HG03139 (cell line): ENCODE data around the gene ZNF280B.
"Not testable (repeated sequence)": the region's sequence is repeated elsewhere in the genome, so short reads cannot be mapped to it uniquely, and the experiment has no call there.

ENCODE experiments used
- ATAC-seq: cut with Tn5 transposase; IDR thresholded peaks from one replicate; pipeline ENCODE4 v1.9.1; 2021; ENCODE audit not compliant: unreplicated experiment

The ZNF280B gene

GRCh38 chr22:22465094-22465602 lies 43.4 kb downstream of the ZNF280B start:
- ATAC-seq: no peak

DNA sequence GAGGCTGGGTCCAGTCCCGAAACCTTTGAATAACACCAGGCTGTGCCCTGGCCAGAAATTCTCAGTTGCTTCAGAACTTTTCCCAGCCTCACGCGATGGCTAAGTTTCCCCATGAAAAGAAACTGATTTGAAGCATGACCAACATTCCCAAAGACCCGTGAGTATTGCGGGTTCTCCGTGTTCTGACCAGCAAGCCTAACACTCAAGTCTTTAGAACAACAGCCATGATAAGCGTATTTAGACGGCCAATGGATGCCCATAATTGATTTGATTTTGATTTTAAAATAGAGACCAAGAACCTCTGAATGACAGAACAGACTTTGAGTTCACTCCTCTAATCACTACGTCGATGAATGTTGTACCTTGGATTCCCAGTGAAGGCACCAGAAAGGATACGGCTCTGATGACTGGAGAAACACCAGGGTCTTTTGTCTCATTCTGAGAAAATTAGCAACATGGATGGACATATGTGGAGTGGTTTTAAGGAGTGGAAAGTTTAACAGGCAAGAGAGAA lies 43.9 kb downstream of the ZNF280B start:
- no peak for ATAC-seq

DNA sequence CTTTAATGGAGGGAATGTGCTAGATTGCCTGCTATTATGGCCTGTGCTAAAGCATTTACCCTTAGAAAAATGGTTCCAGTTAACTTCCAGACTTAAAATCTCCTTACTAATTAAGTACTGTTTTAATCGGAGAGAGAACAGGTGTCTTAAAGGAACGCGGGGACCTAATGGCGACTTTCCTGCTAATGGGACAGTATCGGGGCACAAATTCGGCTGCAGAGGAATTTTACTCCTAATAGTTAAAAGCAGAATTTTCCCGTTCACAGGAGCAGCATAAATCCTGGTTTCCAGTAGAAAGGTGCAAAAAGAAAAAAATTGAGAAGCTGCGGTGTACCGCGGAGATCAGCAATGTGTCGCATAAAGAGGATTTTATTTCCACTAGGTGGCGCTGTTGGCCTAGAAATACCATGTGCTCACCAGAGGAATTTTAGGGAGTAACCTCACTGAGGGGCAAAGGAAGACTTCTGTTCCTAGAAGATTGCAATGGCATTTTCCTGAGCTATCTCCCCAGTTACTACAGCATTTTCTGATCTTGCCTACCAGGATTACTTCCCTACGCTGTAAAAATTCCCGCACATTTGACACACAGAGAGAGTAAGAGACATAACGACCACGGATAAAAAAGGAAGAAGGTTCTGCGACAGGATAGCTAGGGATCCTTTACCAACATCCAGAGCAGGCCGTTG lies 44.5 kb downstream of the ZNF280B start:
- ATAC-seq: no peak

DNA sequence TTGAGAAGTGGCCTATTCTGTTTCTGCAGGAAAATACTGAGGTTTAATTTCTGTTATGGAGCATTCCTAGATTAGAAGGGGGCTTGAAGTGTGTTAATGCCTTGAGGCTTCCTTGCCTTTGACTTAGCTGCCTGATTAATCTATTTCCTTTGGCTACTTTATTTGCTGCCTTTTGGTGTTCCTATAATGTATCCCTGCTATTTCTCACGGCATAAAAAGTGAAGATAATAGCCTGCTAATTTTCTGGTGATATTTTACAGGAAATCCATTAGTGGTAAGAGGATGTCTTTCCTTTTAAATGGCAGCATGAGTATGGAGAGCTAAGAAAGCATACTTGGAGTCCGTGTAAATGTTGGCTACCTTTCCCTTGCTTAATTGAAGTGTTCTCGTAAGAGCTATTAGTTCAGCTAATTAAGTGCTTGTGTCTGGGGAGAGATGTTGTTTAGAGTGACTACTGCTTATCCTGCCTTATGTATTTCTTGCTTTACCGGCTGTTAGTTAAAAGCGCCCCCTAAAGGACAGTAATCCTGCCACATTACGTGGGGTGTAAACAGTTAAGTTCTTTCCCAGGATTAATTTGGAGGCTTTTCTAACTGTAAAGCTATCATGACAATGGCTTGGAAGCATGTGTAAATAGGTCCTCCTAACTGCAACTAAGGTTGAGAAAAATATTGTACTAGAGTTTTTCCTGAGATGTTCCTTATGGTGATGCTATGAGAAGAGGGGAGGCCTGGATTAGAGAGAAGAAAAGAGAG lies 45.6 kb downstream of the ZNF280B start:
- ATAC-seq: no peak

DNA sequence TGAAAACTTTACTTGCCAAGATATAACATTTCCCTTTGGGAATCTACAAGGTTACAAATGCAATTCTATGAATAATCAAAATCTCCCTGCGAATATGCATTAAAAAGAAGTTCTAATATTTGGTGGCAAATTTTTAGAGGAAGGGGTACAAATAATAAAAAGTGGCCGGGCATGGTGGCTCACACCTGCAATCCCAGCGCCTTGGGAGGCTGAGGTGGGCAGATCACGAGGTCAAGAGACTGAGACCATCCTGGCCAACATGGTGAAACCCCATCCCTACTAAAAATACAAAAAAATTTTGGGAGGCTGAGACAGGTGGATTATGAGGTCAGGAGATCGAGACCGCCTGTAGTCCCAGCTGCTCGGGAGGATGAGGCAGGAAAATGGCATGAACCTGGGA lies 47.0 kb downstream of the ZNF280B start:
- no peak for ATAC-seq

DNA sequence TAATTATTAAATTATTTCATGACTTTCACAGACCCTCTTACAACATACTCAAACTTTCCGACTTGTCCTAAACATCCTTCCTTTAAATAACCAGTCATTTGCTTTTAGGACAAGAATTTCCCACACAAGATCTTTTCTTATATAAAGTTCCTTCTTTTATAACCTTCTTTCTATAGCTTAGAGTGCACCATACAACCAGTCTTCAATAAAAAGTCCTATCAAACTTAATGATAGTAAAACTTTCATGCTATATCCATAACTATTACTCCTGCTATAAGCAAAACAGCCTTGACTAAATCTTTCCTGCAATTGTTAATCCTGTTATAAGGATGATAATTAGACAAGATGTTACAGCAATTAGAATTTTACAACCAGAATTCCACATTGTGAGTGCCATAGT lies 47.4 kb downstream of the ZNF280B start:
- ATAC-seq: no peak

DNA sequence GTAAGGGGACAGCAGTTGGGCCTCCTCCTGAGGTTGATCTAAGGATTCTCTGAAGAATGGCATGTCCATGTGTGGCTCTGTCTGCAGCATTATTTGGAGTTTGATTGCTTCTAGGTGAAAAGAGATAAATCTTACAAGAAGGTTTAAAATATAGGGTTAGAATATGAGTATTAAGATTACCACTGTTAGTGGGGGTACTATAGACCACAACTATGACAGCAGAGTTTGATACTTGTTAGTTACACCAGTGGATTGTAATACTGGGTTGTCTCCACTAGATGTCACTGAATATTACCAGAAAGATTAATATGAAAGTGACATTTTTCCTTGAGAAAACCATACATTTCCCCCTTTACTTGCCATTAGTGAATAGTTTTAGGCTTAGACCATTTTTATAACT lies 47.9 kb downstream of the ZNF280B start:
- no peak for ATAC-seq

DNA sequence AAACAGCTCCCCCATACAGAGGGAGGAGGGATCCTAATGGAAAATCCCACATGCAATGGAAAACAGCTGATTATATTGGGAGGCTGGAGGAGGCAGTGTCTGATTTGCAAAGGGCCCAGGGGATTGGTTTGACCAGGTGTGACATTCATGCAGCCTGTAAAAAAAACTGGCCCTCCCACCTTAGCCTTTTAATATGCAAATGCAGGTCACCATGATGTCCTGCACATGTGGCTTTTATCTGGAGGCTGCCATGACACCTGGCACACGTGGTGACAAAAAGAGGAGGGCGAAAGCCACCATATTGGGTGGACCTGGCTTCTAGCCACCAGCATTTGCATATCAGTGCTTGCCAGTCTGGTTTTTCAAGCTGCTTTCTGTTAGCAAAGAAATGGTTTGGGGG lies 48.5 kb downstream of the ZNF280B start:
- ATAC-seq: no peak

DNA sequence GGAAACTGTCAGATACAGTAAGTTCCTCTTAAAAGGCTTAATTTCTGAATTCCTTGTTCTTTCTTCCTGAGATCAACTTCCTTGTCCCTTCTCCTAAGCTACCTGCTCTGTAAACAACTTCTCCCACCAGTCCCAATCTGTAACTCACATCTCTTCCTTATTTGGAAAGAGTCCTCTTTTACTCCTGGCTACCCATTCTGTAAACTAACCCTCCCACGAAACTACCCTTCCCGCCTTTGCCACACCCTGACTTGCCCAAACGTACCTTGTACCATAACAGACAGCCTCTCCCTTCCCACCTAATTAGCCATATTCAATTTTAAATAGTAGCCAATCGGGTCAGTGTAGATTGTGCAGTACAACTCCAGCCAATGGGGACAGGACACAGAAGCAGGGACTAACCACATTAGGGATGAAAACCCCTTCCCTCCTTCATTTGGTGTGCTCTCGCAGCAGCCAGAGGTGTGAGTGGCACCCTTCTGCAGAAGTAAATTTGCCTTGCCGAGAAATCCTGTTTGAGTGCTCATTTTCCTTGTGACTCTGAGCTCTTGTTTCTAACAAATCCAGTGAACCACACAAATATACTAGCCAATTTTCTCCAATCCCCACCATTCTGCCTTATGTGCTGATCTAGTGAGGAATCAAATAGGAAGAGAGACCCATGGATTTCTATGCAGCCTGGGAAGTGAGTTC lies 49.5 kb downstream of the ZNF280B start:
- no peak for ATAC-seq

- no peak for ATAC-seq
Measured at GRCh38 chr22:22458387-22458786, 50.2 kb downstream of the ZNF280B start.

- ATAC-seq: no peak
Measured at GRCh38 chr22:22454997-22455396, 53.5 kb downstream of the ZNF280B start.

- no peak for ATAC-seq
Measured at GRCh38 chr22:22452996-22453686, 55.4 kb downstream of the ZNF280B start.

DNA sequence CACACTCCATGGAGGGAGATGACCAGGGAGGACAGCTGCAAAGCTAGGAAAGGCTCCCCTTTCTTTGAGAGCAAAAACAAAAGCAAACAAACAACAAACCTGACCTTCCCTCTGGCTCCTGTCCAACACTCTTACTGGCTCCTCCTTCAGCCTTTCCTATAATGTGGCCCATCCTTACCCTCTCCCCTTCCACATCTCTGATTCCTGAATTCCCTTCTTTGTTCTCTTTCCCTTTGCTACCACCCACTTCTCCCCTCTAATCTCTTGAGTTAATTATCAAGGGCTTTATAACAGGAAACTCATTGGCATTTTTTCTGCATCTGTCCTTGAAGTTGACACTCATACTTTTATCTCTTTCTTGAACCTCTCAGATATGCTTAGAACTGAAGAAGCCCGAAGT lies 56.3 kb downstream of the ZNF280B start:
- no peak for ATAC-seq

- peak; percentile 81 for ATAC-seq
Measured at GRCh38 chr22:22450343-22450839, 58.2 kb downstream of the ZNF280B start.

DNA sequence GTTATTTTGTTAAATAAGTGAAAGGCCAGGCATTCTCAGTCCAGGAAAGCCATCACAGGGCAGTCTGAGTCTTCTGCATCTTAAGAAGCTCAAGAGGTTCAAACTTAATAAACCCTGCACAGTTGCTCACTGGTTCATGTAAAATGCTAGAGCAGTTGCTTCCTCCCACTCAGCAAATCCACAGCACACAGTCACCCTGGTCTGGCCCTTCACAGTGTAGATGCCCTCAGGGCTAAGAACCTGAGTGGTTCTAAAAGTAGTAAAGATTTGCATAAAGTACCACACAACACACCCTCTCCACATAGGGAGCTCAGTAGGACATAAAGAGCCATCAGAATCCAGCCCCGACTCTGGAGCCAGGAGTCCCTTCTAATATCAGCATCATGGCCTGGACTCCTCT lies 58.7 kb downstream of the ZNF280B start:
- ATAC-seq: no peak

GRCh38 chr22:22446517-22446916 lies 62.0 kb downstream of the ZNF280B start:
- ATAC-seq: no peak

- not testable (repeated sequence) for ATAC-seq
Measured at GRCh38 chr22:22444007-22444589, 64.4 kb downstream of the ZNF280B start.

DNA sequence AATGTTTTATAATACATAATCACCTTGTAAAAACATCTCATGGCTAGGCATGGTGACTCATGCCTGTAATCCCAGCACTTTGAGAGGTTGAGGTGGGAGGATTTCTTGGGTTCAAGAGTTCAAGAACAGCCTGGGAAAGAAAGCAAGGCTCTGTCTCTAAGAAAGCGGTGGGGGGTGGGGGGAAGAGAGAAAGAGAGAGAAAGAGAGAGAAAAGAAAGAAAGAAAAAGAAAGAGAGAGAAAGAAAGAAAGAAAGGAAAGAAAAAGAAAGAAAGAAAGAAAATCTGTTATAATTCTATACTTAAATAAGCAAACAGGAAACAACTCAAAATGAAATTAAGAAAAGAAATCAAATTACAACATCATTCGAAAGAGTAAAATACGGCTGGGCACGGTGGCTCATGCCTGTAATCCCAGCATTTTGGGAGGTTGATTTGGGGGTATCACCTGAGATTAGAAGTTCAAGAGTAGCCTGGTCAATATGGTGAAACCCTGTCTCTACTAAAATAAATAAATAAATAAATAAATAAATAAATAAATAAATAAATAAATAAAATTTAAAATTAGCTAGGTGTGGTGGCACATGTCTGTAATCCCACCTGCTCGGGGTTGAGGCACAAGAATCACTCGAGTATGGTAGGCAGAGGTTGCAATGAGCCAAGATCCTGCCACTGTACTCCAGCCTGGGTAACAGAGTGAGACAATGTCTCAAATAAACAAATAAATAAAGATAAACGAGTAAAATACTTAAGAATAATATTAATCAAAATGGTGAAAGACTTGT lies 65.4 kb downstream of the ZNF280B start:
- no peak for ATAC-seq

- ATAC-seq: not testable (repeated sequence)
Measured at GRCh38 chr22:22441626-22442025, 66.9 kb downstream of the ZNF280B start.

- ATAC-seq: no peak
Measured at GRCh38 chr22:22440188-22440587, 68.4 kb downstream of the ZNF280B start.
